HuH-7 (cell line): ENCODE data around the gene CACNG6.
"Not testable (repeated sequence)": the region's sequence is repeated elsewhere in the genome, so short reads cannot be mapped to it uniquely, and the experiment has no call there.

Source experiments
- DNase-seq: peaks from one replicate; pipeline ENCODE4 v3.0.0; 2011; ENCODE audit warnings: low spot score

The CACNG6 gene

GRCh38 chr19:54002495-54003315 lies 11.3 kb downstream of the CACNG6 start:
- no peak for DNase-seq

- no peak for DNase-seq
Observed at GRCh38 chr19:54009440-54009839, 18.0 kb downstream of the CACNG6 start.

GRCh38 chr19:54010474-54010873 lies 19.0 kb downstream of the CACNG6 start:
- no peak for DNase-seq

- DNase-seq = no peak
Observed at GRCh38 chr19:54011507-54012211, 20.2 kb downstream of the CACNG6 start.

- no peak for DNase-seq
Observed at GRCh38 chr19:54013866-54014265, 22.4 kb downstream of the CACNG6 start.

- no peak for DNase-seq
Observed at GRCh38 chr19:54014920-54015560, 23.6 kb downstream of the CACNG6 start.

GRCh38 chr19:54017261-54017660 lies 25.8 kb downstream of the CACNG6 start:
- no peak for DNase-seq

GRCh38 chr19:54021363-54021762 lies 29.9 kb downstream of the CACNG6 start:
- DNase-seq = no peak

- no peak for DNase-seq
Observed at GRCh38 chr19:54021932-54022331, 30.5 kb downstream of the CACNG6 start.

GRCh38 chr19:54023191-54023590 lies 31.8 kb downstream of the CACNG6 start:
- no peak for DNase-seq

- no peak for DNase-seq
Observed at GRCh38 chr19:54024660-54025059, 33.2 kb downstream of the CACNG6 start.

- no peak for DNase-seq
Observed at GRCh38 chr19:54026656-54027055, 35.2 kb downstream of the CACNG6 start.

- no peak for DNase-seq
Observed at GRCh38 chr19:54029301-54029700, 37.9 kb downstream of the CACNG6 start.

- peak; percentile 54 for DNase-seq
Observed at GRCh38 chr19:54029930-54030490, 38.6 kb downstream of the CACNG6 start.

GRCh38 chr19:54030895-54031586 lies 39.6 kb downstream of the CACNG6 start:
- no peak for DNase-seq

GRCh38 chr19:54035215-54036178 lies 44.1 kb downstream of the CACNG6 start:
- DNase-seq = no peak

- DNase-seq = not testable (repeated sequence)
Observed at GRCh38 chr19:54036542-54036941, 45.1 kb downstream of the CACNG6 start.

GRCh38 chr19:54040003-54040402 lies 48.6 kb downstream of the CACNG6 start:
- no peak for DNase-seq

GRCh38 chr19:54041969-54042606 lies 50.7 kb downstream of the CACNG6 start:
- DNase-seq = no peak

- DNase-seq = no peak
Observed at GRCh38 chr19:54042989-54043388, 51.6 kb downstream of the CACNG6 start.
